Smooth muscle cell (in vitro differentiated cells): ENCODE data around the gene EPHB1. TPM values are rescaled to one million over a fixed set of nuclear protein-coding genes. Genes with fewer than 3 reads are reported as not detected.

Source experiments
- DNase-seq: peaks from one replicate; lab custom pipeline; 2025; ENCODE audit not compliant: unreplicated experiment; lab: John Stamatoyannopoulos, UW
- H2AFZ ChIP-seq: fragments of 200-600 bp; sonication (generic); 2 replicates; pipeline ENCODE4 v1.6.0; 2016; ENCODE audit warnings: antibody characterized with exemption, low read depth, mild to moderate bottlenecking
- H3F3A ChIP-seq: fragments of 200-600 bp; sonication (generic); 2 replicates; pipeline ENCODE4 v1.6.0; 2017; ENCODE audit warnings: antibody characterized with exemption, low read depth
- H3K27ac ChIP-seq: fragments of 200-600 bp; sonication (generic); 2 replicates; pipeline ENCODE4 v1.5.1; 2016; ENCODE audit warnings: low read depth, mild to moderate bottlenecking
- H3K27me3 ChIP-seq: fragments of 200-600 bp; sonication (generic); 2 replicates; pipeline ENCODE4 v1.6.1; 2016; ENCODE audit warnings: low read depth, mild to moderate bottlenecking
- H3K36me3 ChIP-seq: fragments of 200-600 bp; sonication (generic); 2 replicates; pipeline ENCODE4 v1.5.1; 2016; ENCODE audit warnings: low read depth
- H3K4me1 ChIP-seq: fragments of 200-600 bp; sonication (generic); 2 replicates; pipeline ENCODE4 v1.5.1; 2016; ENCODE audit warnings: low read depth
- H3K4me2 ChIP-seq: fragments of 200-600 bp; sonication (generic); 2 replicates; pipeline ENCODE4 v1.6.0; 2016; ENCODE audit warnings: mild to moderate bottlenecking
- H3K4me3 ChIP-seq: fragments of 200-600 bp; sonication (generic); 2 replicates; pipeline ENCODE4 v1.5.1; 2016; ENCODE audit warnings: mild to moderate bottlenecking
- H3K79me2 ChIP-seq: fragments of 200-600 bp; sonication (generic); 2 replicates; pipeline ENCODE4 v1.6.0; 2016; ENCODE audit warnings: low read depth, mild to moderate bottlenecking
- H3K9ac ChIP-seq: fragments of 200-600 bp; sonication (generic); 2 replicates; pipeline ENCODE4 v1.6.0; 2016; ENCODE audit warnings: low read depth
- H3K9me3 ChIP-seq: fragments of 200-600 bp; sonication (generic); replicated peaks from 2 replicates; pipeline ENCODE4 v1.5.1; 2016; ENCODE audit warnings: low read depth
- H4K20me1 ChIP-seq: fragments of 200-600 bp; sonication (generic); 2 replicates; pipeline ENCODE4 v1.6.0; 2016; ENCODE audit warnings: low read depth
- CTCF ChIP-seq: fragments of 200-600 bp; sonication (generic); IDR thresholded peaks from 2 replicates; pipeline ENCODE4 v1.5.1; 2017; ENCODE audit warnings: borderline replicate concordance, mild to moderate bottlenecking, antibody characterized with exemption; ENCODE audit not compliant: insufficient read depth, poor library complexity, severe bottlenecking
- WGBS: methylation state at CpG from one replicate; pipeline ENCODE4 v1.1.7; 2016; ENCODE audit warnings: low lambda C conversion rate; 5-methylcytosine and 5-hydroxymethylcytosine counted together
- polyA plus RNA-seq: library from polyadenylated mRNA; unstranded; fragments of >200 nt; fragmentation: Nextera tagmentation; extraction: Ambion mirVana; gene quantifications from 2 replicates; pipeline ENCODE4 v1.2.1, GENCODE V29; 2016
- total RNA-seq: library from RNA; depleted of rRNA; stranded (reverse); fragments of >200 nt; gene quantifications from 2 replicates; pipeline ENCODE4 v1.2.3, GENCODE V29; 2014

EPHB1 gene
- total and polyA plus RNA-seq, 2 experiments from 2014 or later, result 2.5 to 2.6 TPM

- H3K4me2 ChIP-seq, result no peak overlapping the region
- no peaks in the 10 kb centered on the region for H3K9me3 ChIP-seq
- H3K27ac ChIP-seq, result no peak overlapping the region
- H3K4me1 ChIP-seq, result no peaks in the 10 kb centered on the region
- H3F3A ChIP-seq, result no peaks in the 10 kb centered on the region
- H3K9ac ChIP-seq, result no peak overlapping the region
- no peak overlapping the region for H2AFZ ChIP-seq
- WGBS, result 60% methylated on average over 1 of the region's 1 CpG
- no peak overlapping the region for H3K4me3 ChIP-seq
- no peaks in the 10 kb centered on the region for H4K20me1 ChIP-seq
- DNase-seq, result no peak
- no peaks in the 10 kb centered on the region for H3K36me3 ChIP-seq
- TF ChIP-seq CTCF, result no peak
- no peaks in the 10 kb centered on the region for H3K27me3 ChIP-seq
- H3K79me2 ChIP-seq, result no peaks in the 10 kb centered on the region
Measured at GRCh38 chr3:134918441-134918840, 123.4 kb downstream of the EPHB1 start.

- Histone ChIP-seq H3F3A (no peaks in the 10 kb centered on the region), H3K9ac (no peak overlapping the region), H3K79me2 (no peaks in the 10 kb centered on the region), H3K27ac (no peak overlapping the region), H3K4me1 (no peaks in the 10 kb centered on the region), H3K27me3 (no peaks in the 10 kb centered on the region), H3K9me3 (no peaks in the 10 kb centered on the region), H4K20me1 (no peaks in the 10 kb centered on the region), H2AFZ (no peak overlapping the region), H3K4me3 (no peak overlapping the region), H3K36me3 (no peaks in the 10 kb centered on the region), H3K4me2 (no peak overlapping the region)
- WGBS, result 84% methylated on average over 3 of the region's 3 CpGs
- no peak for TF ChIP-seq CTCF
- no peak for DNase-seq
Measured at GRCh38 chr3:134922101-134922500, 127.0 kb downstream of the EPHB1 start.

GRCh38 chr3:134922866-134923265 is 127.8 kb downstream of the EPHB1 start:
- H3K4me3 ChIP-seq, result no peak overlapping the region
- H3K4me2 ChIP-seq, result no peak overlapping the region
- TF ChIP-seq CTCF, result no peak
- no peaks in the 10 kb centered on the region for H3K9me3 ChIP-seq
- H2AFZ ChIP-seq, result no peak overlapping the region
- no peaks in the 10 kb centered on the region for H3K27me3 ChIP-seq
- no peaks in the 10 kb centered on the region for H3F3A ChIP-seq
- no peaks in the 10 kb centered on the region for H4K20me1 ChIP-seq
- DNase-seq, result no peak
- no peak overlapping the region for H3K9ac ChIP-seq
- no peaks in the 10 kb centered on the region for H3K36me3 ChIP-seq
- no peak overlapping the region for H3K27ac ChIP-seq
- WGBS, result 97% methylated on average over 6 of the region's 6 CpGs
- H3K79me2 ChIP-seq, result no peaks in the 10 kb centered on the region
- H3K4me1 ChIP-seq, result no peaks in the 10 kb centered on the region

GRCh38 chr3:134923286-134923685 is 128.2 kb downstream of the EPHB1 start:
- no peaks in the 10 kb centered on the region for H3F3A ChIP-seq
- no peak overlapping the region for H2AFZ ChIP-seq
- no peaks in the 10 kb centered on the region for H3K9me3 ChIP-seq
- no peak overlapping the region for H3K9ac ChIP-seq
- H3K27ac ChIP-seq, result no peak overlapping the region
- H3K4me2 ChIP-seq, result no peak overlapping the region
- WGBS, result 94% methylated on average over 1 of the region's 1 CpG
- no peaks in the 10 kb centered on the region for H3K36me3 ChIP-seq
- no peaks in the 10 kb centered on the region for H3K4me1 ChIP-seq
- H3K27me3 ChIP-seq, result no peaks in the 10 kb centered on the region
- H4K20me1 ChIP-seq, result no peaks in the 10 kb centered on the region
- no peak overlapping the region for H3K4me3 ChIP-seq
- H3K79me2 ChIP-seq, result no peaks in the 10 kb centered on the region
- no peak for TF ChIP-seq CTCF
- no peak for DNase-seq
